Vagina (tissue), 2 donors: Measurements from ENCODE around the gene LMBR1.

Experiments used
- POLR2AphosphoS5 ChIP-seq, 2 donors: sonication (generic); formaldehyde crosslinking; IDR thresholded peaks; one replicate each; pipeline ENCODE4 v1.9.0; 2017; ENCODE audit warnings: antibody characterized with exemption in 2 of 2, mild to moderate bottlenecking in 2 of 2, low read depth in 1 of 2; ENCODE audit not compliant: insufficient read depth in 1 of 2
- TF ChIP-seq, protein P1 (sequence below), 3 experiments: fragments of 450-650 bp in 2 of 3; fragments of 200-600 bp in 1 of 3; sonication (generic) in 1 of 3; IDR thresholded peaks; one replicate each; pipeline ENCODE4 v1.5.1; 2017 to 2019; ENCODE audit warnings: antibody characterized with exemption in 3 of 3, mild to moderate bottlenecking in 2 of 3, moderate library complexity in 2 of 3

DNA sequence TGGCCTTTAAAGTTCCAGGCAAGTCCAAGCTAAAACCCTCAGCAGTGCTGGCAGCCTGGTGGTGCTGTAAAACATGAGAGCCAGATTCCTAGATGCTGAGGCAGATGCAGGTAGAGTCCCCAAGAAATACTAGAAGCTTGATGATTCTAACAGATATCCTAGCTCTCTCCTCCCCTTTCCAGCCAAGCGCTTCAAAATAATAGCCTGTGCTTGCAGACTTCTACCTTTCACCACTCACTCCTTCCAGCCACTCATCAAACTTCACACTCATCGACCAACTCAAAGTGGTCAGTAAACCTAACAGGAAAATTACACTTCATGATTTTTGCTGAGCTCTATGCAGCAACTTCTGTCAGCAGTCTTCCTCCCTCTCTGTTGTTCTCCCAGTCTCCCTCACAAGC lies 50.2 kb downstream of the LMBR1 start:
- TF ChIP-seq, protein P1, sequence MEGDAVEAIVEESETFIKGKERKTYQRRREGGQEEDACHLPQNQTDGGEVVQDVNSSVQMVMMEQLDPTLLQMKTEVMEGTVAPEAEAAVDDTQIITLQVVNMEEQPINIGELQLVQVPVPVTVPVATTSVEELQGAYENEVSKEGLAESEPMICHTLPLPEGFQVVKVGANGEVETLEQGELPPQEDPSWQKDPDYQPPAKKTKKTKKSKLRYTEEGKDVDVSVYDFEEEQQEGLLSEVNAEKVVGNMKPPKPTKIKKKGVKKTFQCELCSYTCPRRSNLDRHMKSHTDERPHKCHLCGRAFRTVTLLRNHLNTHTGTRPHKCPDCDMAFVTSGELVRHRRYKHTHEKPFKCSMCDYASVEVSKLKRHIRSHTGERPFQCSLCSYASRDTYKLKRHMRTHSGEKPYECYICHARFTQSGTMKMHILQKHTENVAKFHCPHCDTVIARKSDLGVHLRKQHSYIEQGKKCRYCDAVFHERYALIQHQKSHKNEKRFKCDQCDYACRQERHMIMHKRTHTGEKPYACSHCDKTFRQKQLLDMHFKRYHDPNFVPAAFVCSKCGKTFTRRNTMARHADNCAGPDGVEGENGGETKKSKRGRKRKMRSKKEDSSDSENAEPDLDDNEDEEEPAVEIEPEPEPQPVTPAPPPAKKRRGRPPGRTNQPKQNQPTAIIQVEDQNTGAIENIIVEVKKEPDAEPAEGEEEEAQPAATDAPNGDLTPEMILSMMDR (IDR thresholded peaks at IDR 0.05), result no peak
- TF ChIP-seq POLR2AphosphoS5 (IDR thresholded peaks at IDR 0.05; ENCODE audit: insufficient read depth in 1 of 2, low read depth in 1 of 2), result no peak
